Adrenal gland (tissue), 5 donors: ENCODE results near the gene ADGRA3.

ENCODE experiments used
- CTCF ChIP-seq, 6 experiments: fragments of 450-650 bp in 4 of 6; fragments of 200-600 bp in 2 of 6; sonication (generic) in 1 of 6; IDR thresholded peaks; 1 replicate in 5 of 6; 2 replicates in 1 of 6; pipeline versions ENCODE4 v1.5.1 to v1.8.0; 2016 to 2021; ENCODE audit warnings: antibody characterized with exemption in 6 of 6, mild to moderate bottlenecking in 2 of 6, moderate library complexity in 1 of 6
- POLR2A ChIP-seq, 2 donors: fragments of 450-650 bp; IDR thresholded peaks; one replicate each; pipeline ENCODE4 v1.6.1; 2017; ENCODE audit warnings: antibody characterized with exemption in 2 of 2, mild to moderate bottlenecking in 2 of 2, moderate library complexity in 1 of 2
- donor health status: DM: no; HTN: no; CAD: no.

GRCh38 chr4:22496165-22496813 lies 19.6 kb downstream of the ADGRA3 start:
- no peak for TF ChIP-seq CTCF (IDR thresholded peaks at IDR 0.05)
- TF ChIP-seq POLR2A (IDR thresholded peaks at IDR 0.05): no peak
